ENCODE data around the gene MTCH1.

The MTCH1 gene

DNA sequence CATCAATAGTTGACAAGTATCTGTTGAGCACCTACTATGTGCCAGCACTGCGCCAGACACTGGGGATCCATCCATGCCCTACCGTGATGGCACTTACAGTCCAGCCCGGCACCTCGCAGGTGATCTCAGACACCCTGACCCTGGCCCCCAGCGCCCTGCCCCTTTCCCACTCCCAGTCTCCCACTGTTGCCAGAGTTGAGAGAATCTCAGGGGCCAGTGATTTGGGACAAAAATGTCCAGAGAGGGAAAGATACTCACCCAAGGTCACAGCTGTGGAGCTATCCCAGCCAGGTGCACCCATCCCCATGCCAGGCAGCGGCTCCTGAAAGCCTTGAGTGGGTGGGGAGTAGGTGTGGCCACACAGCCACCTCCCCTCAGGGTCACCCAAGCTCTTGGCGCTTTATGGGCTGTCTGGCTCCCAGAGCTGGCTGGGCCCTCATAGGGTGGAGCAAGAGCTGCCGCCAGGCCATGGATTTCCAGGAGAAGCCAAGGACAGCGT lies 28.2 kb downstream of the MTCH1 start:
- DNase-seq (ENCODE audit: low read depth), result no peak
- no peak overlapping the region for H3K4me3 ChIP-seq (ENCODE audit: low read depth, low read length)
- TF ChIP-seq, protein P1, sequence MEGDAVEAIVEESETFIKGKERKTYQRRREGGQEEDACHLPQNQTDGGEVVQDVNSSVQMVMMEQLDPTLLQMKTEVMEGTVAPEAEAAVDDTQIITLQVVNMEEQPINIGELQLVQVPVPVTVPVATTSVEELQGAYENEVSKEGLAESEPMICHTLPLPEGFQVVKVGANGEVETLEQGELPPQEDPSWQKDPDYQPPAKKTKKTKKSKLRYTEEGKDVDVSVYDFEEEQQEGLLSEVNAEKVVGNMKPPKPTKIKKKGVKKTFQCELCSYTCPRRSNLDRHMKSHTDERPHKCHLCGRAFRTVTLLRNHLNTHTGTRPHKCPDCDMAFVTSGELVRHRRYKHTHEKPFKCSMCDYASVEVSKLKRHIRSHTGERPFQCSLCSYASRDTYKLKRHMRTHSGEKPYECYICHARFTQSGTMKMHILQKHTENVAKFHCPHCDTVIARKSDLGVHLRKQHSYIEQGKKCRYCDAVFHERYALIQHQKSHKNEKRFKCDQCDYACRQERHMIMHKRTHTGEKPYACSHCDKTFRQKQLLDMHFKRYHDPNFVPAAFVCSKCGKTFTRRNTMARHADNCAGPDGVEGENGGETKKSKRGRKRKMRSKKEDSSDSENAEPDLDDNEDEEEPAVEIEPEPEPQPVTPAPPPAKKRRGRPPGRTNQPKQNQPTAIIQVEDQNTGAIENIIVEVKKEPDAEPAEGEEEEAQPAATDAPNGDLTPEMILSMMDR (conservative IDR thresholded peaks at IDR 0.05; ENCODE audit: low read depth, low read length), result no peak

DNA sequence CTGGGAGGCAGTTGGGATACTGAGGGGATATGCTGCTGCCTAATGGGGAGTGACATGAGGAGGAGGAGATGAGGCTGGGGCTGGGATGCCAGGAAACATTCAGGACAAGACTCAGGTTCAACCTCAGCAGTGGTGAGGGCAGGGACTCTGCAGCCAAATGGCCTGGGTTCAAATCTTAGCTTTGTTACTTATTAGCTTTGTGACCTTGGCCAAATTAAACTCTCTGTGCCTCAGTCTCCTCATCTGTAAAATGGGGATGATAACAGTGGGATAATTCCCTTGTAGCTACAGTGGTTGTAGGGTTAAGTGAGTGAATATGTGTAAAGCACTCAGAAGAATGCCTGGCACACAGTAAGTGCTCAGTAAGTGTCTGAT lies 29.6 kb downstream of the MTCH1 start:
- no peak overlapping the region for H3K4me3 ChIP-seq (ENCODE audit: low read depth, low read length)
- TF ChIP-seq, protein P1 (conservative IDR thresholded peaks at IDR 0.05; ENCODE audit: low read depth, low read length), result no peak
- no peak for DNase-seq (ENCODE audit: low read depth)

DNA sequence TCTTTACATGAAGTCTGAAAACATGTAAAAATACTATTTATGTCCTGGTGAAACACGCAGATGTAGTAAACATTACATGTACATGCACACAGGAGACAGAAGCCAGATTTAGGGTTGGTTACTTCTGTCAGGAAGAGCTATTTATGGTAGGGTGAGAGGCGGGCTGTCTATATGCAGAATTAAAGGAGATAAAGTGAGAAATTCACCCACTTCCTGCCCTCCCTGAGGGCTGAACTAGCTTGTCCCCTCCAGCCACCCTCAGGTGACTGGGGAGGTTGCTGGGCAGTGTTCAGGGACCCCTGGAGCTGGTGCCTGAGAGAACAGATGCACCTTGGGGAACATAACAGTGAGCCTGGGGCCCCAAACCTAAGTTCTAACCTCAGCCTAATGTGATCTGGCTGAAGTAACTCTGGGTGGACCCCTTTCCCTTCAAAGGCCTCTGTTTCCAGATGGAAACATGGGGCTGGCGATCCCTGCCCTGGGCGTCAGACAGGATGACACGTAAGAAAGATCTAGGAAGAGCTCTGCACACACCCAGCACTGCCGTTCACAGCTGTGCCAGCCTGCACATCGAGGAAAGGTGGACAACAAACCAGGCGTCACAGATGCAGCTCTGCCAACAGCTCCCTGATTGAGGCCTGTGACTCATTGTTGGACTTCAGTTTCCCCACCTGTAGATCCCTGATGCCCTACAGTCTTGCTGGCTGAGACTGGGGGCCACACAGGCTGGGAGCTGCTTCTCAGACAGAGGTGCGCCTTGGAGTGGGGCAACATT lies 30.1 kb downstream of the MTCH1 start:
- TF ChIP-seq, protein P1 (conservative IDR thresholded peaks at IDR 0.05; ENCODE audit: low read depth, low read length), result no peak

DNA sequence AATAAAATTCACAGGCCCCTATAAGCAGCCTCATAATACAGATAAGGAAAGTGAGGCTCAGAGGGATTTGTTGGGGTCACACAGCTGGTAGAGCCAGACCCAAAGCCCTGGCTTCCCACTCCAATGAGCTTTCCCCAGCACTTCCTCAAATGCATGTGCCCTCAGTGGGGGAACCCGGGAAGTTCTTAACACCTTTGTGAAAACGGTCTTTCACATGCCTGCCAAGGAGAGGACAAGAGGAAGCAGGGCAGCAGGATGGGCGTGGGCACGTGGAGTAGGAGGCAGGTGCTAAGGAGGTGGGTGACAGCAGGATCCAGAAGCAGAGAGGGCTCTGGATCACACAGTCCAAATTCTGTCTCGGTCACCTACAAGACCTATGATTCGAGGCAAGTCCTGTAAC lies 30.9 kb downstream of the MTCH1 start:
- no peak overlapping the region for H3K4me3 ChIP-seq (ENCODE audit: low read depth, low read length)
- TF ChIP-seq, protein P1 (conservative IDR thresholded peaks at IDR 0.05; ENCODE audit: low read depth, low read length), result no peak
- no peak for DNase-seq (ENCODE audit: low read depth)

More for the DNA sequence above, 30.1 kb downstream of the MTCH1 start:
- no peak overlapping the region for H3K4me3 ChIP-seq (ENCODE audit: low read depth, low read length)
- DNase-seq (ENCODE audit: low read depth), result no peak

DNA sequence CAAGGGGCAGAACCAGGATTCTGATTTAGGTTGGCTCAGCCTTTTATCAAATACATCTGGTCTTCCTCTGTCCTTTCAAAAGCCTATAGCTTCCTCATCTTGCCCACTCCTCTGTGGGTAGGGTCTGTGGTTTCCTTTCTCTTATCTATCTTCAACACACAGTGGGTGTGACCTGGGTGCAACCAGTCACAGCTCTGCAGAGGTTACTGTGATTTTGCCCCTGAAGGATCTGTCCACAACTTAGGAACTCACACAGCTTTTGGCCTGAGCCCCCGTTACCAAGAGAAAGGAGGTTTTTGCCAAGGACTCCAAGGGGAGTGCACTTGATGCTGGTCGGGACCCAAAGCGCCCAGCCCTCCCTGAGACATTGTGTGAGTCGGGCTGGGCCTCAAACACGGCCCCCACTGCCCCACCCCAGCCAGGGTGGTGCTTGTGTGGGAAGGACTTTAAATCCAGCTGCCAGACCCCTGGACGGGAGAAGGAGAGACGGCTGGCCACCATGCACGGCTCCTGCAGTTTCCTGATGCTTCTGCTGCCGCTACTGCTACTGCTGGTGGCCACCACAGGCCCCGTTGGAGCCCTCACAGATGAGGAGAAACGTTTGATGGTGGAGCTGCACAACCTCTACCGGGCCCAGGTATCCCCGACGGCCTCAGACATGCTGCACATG lies 31.6 kb downstream of the MTCH1 start, which contains the start of gene PI16:
Gene PI16 (plus strand): TSS at position 477 of the 670 bp plus-strand sequence. CDS start 23 bp downstream, at position 500.
- no peak within 1 kb of the TSS for H3K4me3 ChIP-seq (ENCODE audit: low read depth, low read length)
- TF ChIP-seq, protein P1 (conservative IDR thresholded peaks at IDR 0.05; ENCODE audit: low read depth, low read length), result no peak
- DNase-seq (ENCODE audit: low read depth), result no peak

DNA sequence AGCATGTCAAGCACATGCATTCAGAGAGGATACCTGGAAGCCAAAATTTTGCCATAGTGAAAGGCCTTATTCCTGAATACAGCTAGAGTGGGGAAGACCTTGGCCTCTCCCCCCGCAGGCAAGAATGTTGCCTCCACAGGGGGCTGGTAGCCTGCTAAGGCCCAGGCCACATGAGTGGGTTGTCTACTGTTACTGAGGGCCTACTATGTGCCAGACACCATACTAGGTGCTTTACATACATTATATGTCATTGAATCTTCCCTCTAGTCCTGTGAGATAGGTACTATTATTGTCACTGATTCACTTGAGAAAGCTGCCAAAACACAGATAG lies 32.1 kb downstream of the MTCH1 start:
- no peak overlapping the region for H3K4me3 ChIP-seq (ENCODE audit: low read depth, low read length)
- TF ChIP-seq, protein P1 (conservative IDR thresholded peaks at IDR 0.05; ENCODE audit: low read depth, low read length), result no peak
- DNase-seq (ENCODE audit: low read depth), result no peak

Data from choroid plexus epithelial cell (primary cell).